OCI-LY1 (cell line): ENCODE measurements around the gene PLIN4.

ENCODE experiments used
- CTCF ChIP-seq: fragments of 200-600 bp; sonication (generic), shearing (Covaris generic); IDR thresholded peaks from 2 replicates; pipeline ENCODE4 v1.5.1; 2017; ENCODE audit warnings: mild to moderate bottlenecking, antibody characterized with exemption, low read length, moderate library complexity, mixed read lengths
- EZH2 ChIP-seq: fragments of 200-600 bp; sonication (generic), shearing (Covaris generic); IDR thresholded peaks from 2 replicates; pipeline ENCODE4 v1.8.0; 2017; ENCODE audit warnings: borderline replicate concordance, mixed run types, mild to moderate bottlenecking, antibody characterized with exemption, low read length, moderate library complexity, mixed read lengths

- no peak for TF ChIP-seq CTCF
- TF ChIP-seq EZH2: no peak
These were observed 23.0 kb upstream of the PLIN4 start for GRCh38 chr19:4541114-4541805.
